HepG2 (cell line): ENCODE measurements around the gene FOSB. TPM values are rescaled to one million over a fixed set of nuclear protein-coding genes. Genes with fewer than 3 reads are reported as not detected.
A peak's percentile ranks its signal among the peaks of the same experiment; 100 is the strongest.

Experiments
- ATF1 ChIP-seq: IDR thresholded peaks from 2 replicates; pipeline ENCODE4 v1.6.1; 2016; ENCODE audit warnings: mild to moderate bottlenecking, control low read depth
- BRCA1 ChIP-seq: sonication (generic); formaldehyde crosslinking; IDR thresholded peaks from 2 replicates; pipeline ENCODE4 v1.4.0; 2020; ENCODE audit warnings: missing genetic modification reagents
- CBFB ChIP-seq: sonication (generic); formaldehyde crosslinking; IDR thresholded peaks from 2 replicates; pipeline ENCODE4 v1.4.0; 2020; ENCODE audit warnings: missing genetic modification reagents
- CHD2 ChIP-seq: IDR thresholded peaks from 2 replicates; pipeline ENCODE4 v1.6.1; 2011; ENCODE audit warnings: low read depth, low read length, improper control_type of control experiment
- GLI4 ChIP-seq: sonication (generic); formaldehyde crosslinking; IDR thresholded peaks from 2 replicates; pipeline ENCODE4 v1.5.1; 2020; ENCODE audit warnings: missing genetic modification reagents, mild to moderate bottlenecking, moderate library complexity, borderline replicate concordance
- GPBP1L1 ChIP-seq: sonication (generic); formaldehyde crosslinking; IDR thresholded peaks from 2 replicates; pipeline ENCODE4 v1.5.0; 2020; ENCODE audit warnings: mild to moderate bottlenecking, missing genetic modification reagents
- KDM5B ChIP-seq: sonication (generic); formaldehyde crosslinking; IDR thresholded peaks from 2 replicates; pipeline ENCODE4 v1.4.0; 2020; ENCODE audit warnings: missing genetic modification reagents, mild to moderate bottlenecking, borderline replicate concordance
- NCOA5 ChIP-seq: sonication (generic); formaldehyde crosslinking; IDR thresholded peaks from 2 replicates; pipeline ENCODE4 v1.4.0; 2020; ENCODE audit warnings: missing genetic modification reagents
- PCBP2 ChIP-seq: fragments of 200-400 bp; formaldehyde crosslinking; optimal IDR thresholded peaks from 2 replicates; pipeline ENCODE3; 2018; ENCODE audit warnings: low read length, low read depth; ENCODE audit not compliant: poor library complexity, severe bottlenecking
- POLR2A ChIP-seq, 2 experiments: IDR thresholded peaks; 2 replicates each; pipeline ENCODE4 v1.6.1; 2011; ENCODE audit warnings: low read depth in 2 of 2, low read length in 2 of 2, mild to moderate bottlenecking in 1 of 2, moderate library complexity in 1 of 2; ENCODE audit not compliant: insufficient read depth in 1 of 2
- POLR2AphosphoS5 ChIP-seq: IDR thresholded peaks from 2 replicates; pipeline ENCODE4 v1.6.1; 2012; ENCODE audit warnings: low read depth, low read length
- RAD51 ChIP-seq: fragments of 450-650 bp; IDR thresholded peaks from 2 replicates; pipeline ENCODE4 v1.6.1; 2016; ENCODE audit warnings: borderline replicate concordance
- SMAD3 ChIP-seq: sonication (generic); formaldehyde crosslinking; IDR thresholded peaks from 2 replicates; pipeline ENCODE4 v1.4.0; 2020; ENCODE audit warnings: missing genetic modification reagents
- SP140L ChIP-seq: sonication (generic); formaldehyde crosslinking; IDR thresholded peaks from 2 replicates; pipeline ENCODE4 v1.4.0; 2020; ENCODE audit warnings: missing genetic modification reagents, borderline replicate concordance
- TAF1 ChIP-seq: sonication (generic); formaldehyde crosslinking; IDR thresholded peaks from 2 replicates; pipeline ENCODE4 v1.4.0; 2020; ENCODE audit warnings: missing genetic modification reagents
- TBX2 ChIP-seq: sonication (generic); formaldehyde crosslinking; IDR thresholded peaks from 2 replicates; pipeline ENCODE4 v1.5.0; 2020; ENCODE audit warnings: missing genetic modification reagents, mild to moderate bottlenecking, borderline replicate concordance
- ZBTB8A ChIP-seq: sonication (generic); formaldehyde crosslinking; IDR thresholded peaks from 2 replicates; pipeline ENCODE4 v1.4.0; 2020; ENCODE audit warnings: mild to moderate bottlenecking, low read depth, missing genetic modification reagents, borderline replicate concordance
- ZFP41 ChIP-seq: sonication (generic); formaldehyde crosslinking; IDR thresholded peaks from 2 replicates; pipeline ENCODE4 v1.4.0; 2020; ENCODE audit warnings: mild to moderate bottlenecking, missing genetic modification reagents, borderline replicate concordance
- ZFP90 ChIP-seq: sonication (generic); formaldehyde crosslinking; IDR thresholded peaks from 2 replicates; pipeline ENCODE4 v1.8.0; 2022; ENCODE audit warnings: missing genetic modification reagents, mild to moderate bottlenecking, inconsistent platforms, borderline replicate concordance
- ZMYM4 ChIP-seq: sonication (generic); formaldehyde crosslinking; IDR thresholded peaks from 2 replicates; pipeline ENCODE4 v1.8.1; 2023; ENCODE audit warnings: mild to moderate bottlenecking, missing genetic modification reagents
- ZNF124 ChIP-seq: sonication (generic); formaldehyde crosslinking; IDR thresholded peaks from 2 replicates; pipeline ENCODE4 v1.4.0; 2020; ENCODE audit warnings: missing genetic modification reagents
- ZNF180 ChIP-seq: sonication (generic); formaldehyde crosslinking; IDR thresholded peaks from 2 replicates; pipeline ENCODE4 v1.4.0; 2020; ENCODE audit warnings: low read depth, missing genetic modification reagents, borderline replicate concordance
- ZNF331 ChIP-seq: sonication (generic); formaldehyde crosslinking; IDR thresholded peaks from 2 replicates; pipeline ENCODE4 v1.4.0; 2020; ENCODE audit warnings: missing genetic modification reagents
- ZNF577 ChIP-seq: sonication (generic); formaldehyde crosslinking; IDR thresholded peaks from 2 replicates; pipeline ENCODE4 v1.4.0; 2020; ENCODE audit warnings: mild to moderate bottlenecking, low read depth, missing genetic modification reagents, borderline replicate concordance
- ZNF772 ChIP-seq: sonication (generic); formaldehyde crosslinking; IDR thresholded peaks from 2 replicates; pipeline ENCODE4 v1.5.0; 2020; ENCODE audit warnings: mild to moderate bottlenecking, missing genetic modification reagents
- ZNF883 ChIP-seq: sonication (generic); formaldehyde crosslinking; IDR thresholded peaks from 2 replicates; pipeline ENCODE4 v1.5.1; 2020; ENCODE audit warnings: mild to moderate bottlenecking, missing genetic modification reagents; ENCODE audit errors: not compliant biosample characterization
- polyA plus RNA-seq, 8 experiments: library from polyadenylated mRNA; depleted of rRNA in 3 of 8; stranded (reverse) in 7 of 8; unstranded in 1 of 8; fragments of >200 nt; fragmentation: Illumina TruSeq in 4 of 8; extraction: Trizol in 4 of 8; gene quantifications; 2 replicates each; pipeline versions ENCODE4 v1.2.1 to v1.2.3, GENCODE V29; 2011 to 2016; ENCODE audit warnings: low read depth in 4 of 8, missing spikeins in 1 of 8, mixed read lengths in 1 of 8; ENCODE audit not compliant: insufficient read depth in 1 of 8
- total RNA-seq, 5 experiments: library from RNA; depleted of rRNA; stranded (reverse); fragments of >200 nt; fragmentation: Illumina TruSeq; extraction: Trizol; gene quantifications; 2 replicates each; pipeline ENCODE4 v1.2.3, GENCODE V29; 2016; ENCODE audit warnings: low read depth in 1 of 5
- TF ChIP-seq, protein P1 (sequence below): sonication (generic); formaldehyde crosslinking; IDR thresholded peaks from 2 replicates; pipeline ENCODE4 v1.4.0; 2020; ENCODE audit warnings: missing genetic modification reagents
- TF ChIP-seq, protein P2 (sequence below): sonication (generic); formaldehyde crosslinking; IDR thresholded peaks from 2 replicates; pipeline ENCODE4 v1.4.0; 2020; ENCODE audit warnings: missing genetic modification reagents, mild to moderate bottlenecking, borderline replicate concordance
- TF ChIP-seq, protein P3 (sequence below): sonication (generic); formaldehyde crosslinking; IDR thresholded peaks from 2 replicates; pipeline ENCODE4 v1.4.0; 2020; ENCODE audit warnings: mild to moderate bottlenecking, missing genetic modification reagents

FOSB gene
- total and polyA plus RNA-seq, 2 of the 13 experiments (the other 11 are each of a cell fraction or from before 2014, with no cell fraction given): 2.8 to 6.0 TPM

GRCh38 chr19:45443462-45444317, 24.1 kb upstream of the FOSB start (continued):
- TF ChIP-seq SP140L (CRISPR knock-in tag) (no peak), ATF1 (CRISPR knock-in tag) (peak; percentile 82; the same call in 1 of the 2 replicates), ZNF331 (peak; percentile 63; the same call in 1 of the 2 replicates), CHD2 (no peak), CBFB (CRISPR knock-in tag) (no peak), ZNF180 (CRISPR knock-in tag) (no peak), PCBP2 (peak; percentile 43), ZNF124 (CRISPR knock-in tag) (0 out of 2 replicates have a peak, but pooled peaks have one; percentile 37), ZFP90 (no peak), ZMYM4 (CRISPR knock-in tag) (no peak), GLI4 (CRISPR knock-in tag) (no peak), ZNF577 (CRISPR knock-in tag) (no peak), GPBP1L1 (no peak), ZFP41 (CRISPR knock-in tag) (no peak), SMAD3 (CRISPR knock-in tag) (no peak), POLR2AphosphoS5 (no peak), POLR2A (IDR thresholded peaks at IDR 0.05; ENCODE audit: insufficient read depth in 1 of 2, low read depth in 2 of 2, low read length in 2 of 2) (peak in 1 of 2 experiments; percentile 69; a peak in 2 of 4 replicates), TBX2 (CRISPR knock-in tag) (peak; percentile 75), RAD51 (no peak), BRCA1 (no peak), ZNF883 (CRISPR knock-in tag) (no peak), KDM5B (CRISPR knock-in tag) (peak; percentile 41; the same call in 1 of the 2 replicates), ZBTB8A (CRISPR knock-in tag) (no peak), TAF1 (CRISPR knock-in tag) (no peak), ZNF772 (CRISPR knock-in tag) (peak; percentile 35; the same call in 1 of the 2 replicates), NCOA5 (no peak)
- TF ChIP-seq, protein P1, sequence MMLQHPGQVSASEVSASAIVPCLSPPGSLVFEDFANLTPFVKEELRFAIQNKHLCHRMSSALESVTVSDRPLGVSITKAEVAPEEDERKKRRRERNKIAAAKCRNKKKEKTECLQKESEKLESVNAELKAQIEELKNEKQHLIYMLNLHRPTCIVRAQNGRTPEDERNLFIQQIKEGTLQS (CRISPR knock-in tag): peak; percentile 43; the same call in 1 of the 2 replicates
- TF ChIP-seq, protein P2, sequence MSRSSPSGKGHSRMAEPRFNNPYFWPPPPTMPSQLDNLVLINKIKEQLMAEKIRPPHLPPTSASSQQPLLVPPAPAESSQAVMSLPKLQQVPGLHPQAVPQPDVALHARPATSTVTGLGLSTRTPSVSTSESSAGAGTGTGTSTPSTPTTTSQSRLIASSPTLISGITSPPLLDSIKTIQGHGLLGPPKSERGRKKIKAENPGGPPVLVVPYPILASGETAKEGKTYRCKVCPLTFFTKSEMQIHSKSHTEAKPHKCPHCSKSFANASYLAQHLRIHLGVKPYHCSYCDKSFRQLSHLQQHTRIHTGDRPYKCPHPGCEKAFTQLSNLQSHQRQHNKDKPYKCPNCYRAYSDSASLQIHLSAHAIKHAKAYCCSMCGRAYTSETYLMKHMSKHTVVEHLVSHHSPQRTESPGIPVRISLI: no peak
- TF ChIP-seq, protein P3, sequence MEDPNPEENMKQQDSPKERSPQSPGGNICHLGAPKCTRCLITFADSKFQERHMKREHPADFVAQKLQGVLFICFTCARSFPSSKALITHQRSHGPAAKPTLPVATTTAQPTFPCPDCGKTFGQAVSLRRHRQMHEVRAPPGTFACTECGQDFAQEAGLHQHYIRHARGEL (CRISPR knock-in tag): no peak
